Left lung (tissue), 10 donors: ENCODE results near the gene IGSF21. TPM values are rescaled to one million over a fixed set of nuclear protein-coding genes. Genes with fewer than 3 reads are reported as not detected.

Experiments
- ATAC-seq: fragments of 200-7000 bp; cut with Tn5 transposase; one replicate; pipeline ENCODE4 v1.9.1; 2020; ENCODE audit warnings: moderate library complexity
- DNase-seq, 4 donors: peaks; one replicate each; pipeline ENCODE4 v3.0.0-alpha.2; 2013 to 2020
- H3K27ac ChIP-seq, 2 donors: fragments of 200-600 bp; sonication (generic) in 1 of 2; one replicate each; pipeline versions ENCODE4 v1.5.0 to v1.8.0; 2020 to 2021
- H3K27me3 ChIP-seq, 2 donors: fragments of 200-600 bp; sonication (generic) in 1 of 2; one replicate each; pipeline versions ENCODE4 v1.5.0 to v1.8.0; 2020 to 2021
- H3K36me3 ChIP-seq, 2 donors: fragments of 200-600 bp; sonication (generic) in 1 of 2; one replicate each; pipeline versions ENCODE4 v1.5.0 to v1.8.0; 2020 to 2021
- H3K4me1 ChIP-seq, 2 donors: fragments of 200-600 bp; one replicate each; pipeline ENCODE4 v1.8.0; 2021
- H3K4me3 ChIP-seq, 2 donors: fragments of 200-600 bp; sonication (generic) in 1 of 2; one replicate each; pipeline versions ENCODE4 v1.5.0 to v1.8.0; 2020 to 2021; ENCODE audit warnings: mild to moderate bottlenecking in 1 of 2
- H3K9me3 ChIP-seq, 2 donors: fragments of 200-600 bp; sonication (generic) in 1 of 2; one replicate each; pipeline versions ENCODE4 v1.5.0 to v1.8.0; 2020 to 2021
- CTCF ChIP-seq, 2 donors: fragments of 200-600 bp; sonication (generic) in 1 of 2; IDR thresholded peaks; one replicate each; pipeline versions ENCODE4 v1.5.0 to v1.8.0; 2021; ENCODE audit warnings: antibody characterized with exemption in 2 of 2
- intact Hi-C, 2 donors: fragments of 100-400 bp; cut with DNase I; formaldehyde crosslinking; loops; one replicate each; pipeline versions ENCODE4 v1.11.2 to v1.14.2; 2022
- polyA plus RNA-seq, 6 donors: library from polyadenylated mRNA; unstranded; fragments of 120-200 nt; gene quantifications; one replicate each; pipeline ENCODE4 v1.2.1, GENCODE V29; 2013; ENCODE audit not compliant: insufficient read length in 6 of 6
- total RNA-seq, 2 donors: library from RNA; stranded (reverse); fragmentation: NEBNext Ultra II Directional; extraction: Animal tissue kit (Norgen Biotek cat#: 25700); gene quantifications; one replicate each; pipeline ENCODE4 v1.2.1, GENCODE V29; 2021
- donor health status: DM: no; HTN: yes; CAD: no.
- donor health status: DM: no; HTN: no; CAD: no.

Gene IGSF21
- total and polyA plus RNA-seq, 8 donors: 0.14 to 1.2 (median 0.25) TPM; not detected in 2

GRCh38 chr1:18241891-18242290 lies 134.3 kb downstream of the IGSF21 start:
- DNase-seq (no peak), ATAC-seq (no peak)
- intact Hi-C loops: no loop called here
- H3K36me3 ChIP-seq: no peaks in the 10 kb centered on the region
- H3K27ac ChIP-seq: no peak overlapping the region
- peaks cover 0 to 45% of the 10 kb centered on the region in 2 donors for H3K27me3 ChIP-seq
- no peak for TF ChIP-seq CTCF (IDR thresholded peaks at IDR 0.05)
- no peak overlapping the region for H3K4me3 ChIP-seq
- no peaks in the 10 kb centered on the region for H3K4me1 ChIP-seq
- H3K9me3 ChIP-seq: no peaks in the 10 kb centered on the region

GRCh38 chr1:18243503-18244175 lies 136.0 kb downstream of the IGSF21 start:
- H3K36me3 ChIP-seq: no peaks in the 10 kb centered on the region
- H3K27me3 ChIP-seq: peaks cover 0 to 50% of the 10 kb centered on the region in 2 donors
- no peak overlapping the region for H3K27ac ChIP-seq
- no peaks in the 10 kb centered on the region for H3K9me3 ChIP-seq
- DNase-seq: no peak
- intact Hi-C loops: no loop called here
- TF ChIP-seq CTCF (IDR thresholded peaks at IDR 0.05): no peak
- H3K4me3 ChIP-seq: no peak overlapping the region
- H3K4me1 ChIP-seq: no peaks in the 10 kb centered on the region
- no peak for ATAC-seq

- no peak for TF ChIP-seq CTCF (IDR thresholded peaks at IDR 0.05)
- intact Hi-C loops: no loop called here
- ATAC-seq (no peak), DNase-seq (no peak)
- Histone ChIP-seq H3K27me3 (peaks cover 0 to 51% of the 10 kb centered on the region in 2 donors), H3K4me3 (no peak overlapping the region), H3K9me3 (no peaks in the 10 kb centered on the region), H3K27ac (no peak overlapping the region), H3K4me1 (no peaks in the 10 kb centered on the region), H3K36me3 (no peaks in the 10 kb centered on the region)
Observed at GRCh38 chr1:18244762-18245161, 137.2 kb downstream of the IGSF21 start.

GRCh38 chr1:18245647-18246046 lies 138.0 kb downstream of the IGSF21 start:
- Histone ChIP-seq H3K27ac (no peak overlapping the region), H3K27me3 (peaks cover 0 to 47% of the 10 kb centered on the region in 2 donors), H3K9me3 (no peaks in the 10 kb centered on the region), H3K36me3 (no peaks in the 10 kb centered on the region), H3K4me3 (no peak overlapping the region), H3K4me1 (no peaks in the 10 kb centered on the region)
- intact Hi-C loops: no loop called here
- ATAC-seq (no peak), DNase-seq (no peak)
- no peak for TF ChIP-seq CTCF (IDR thresholded peaks at IDR 0.05)

- intact Hi-C loops: no loop called here
- no peak for TF ChIP-seq CTCF (IDR thresholded peaks at IDR 0.05)
- Histone ChIP-seq H3K27me3 (peaks cover 0 to 45% of the 10 kb centered on the region in 2 donors), H3K9me3 (peaks cover 0 to 9% of the 10 kb centered on the region in 2 donors), H3K27ac (no peak overlapping the region), H3K36me3 (no peaks in the 10 kb centered on the region), H3K4me1 (no peaks in the 10 kb centered on the region), H3K4me3 (no peak overlapping the region)
- ATAC-seq (no peak), DNase-seq (no peak)
Observed at GRCh38 chr1:18246543-18246942, 138.9 kb downstream of the IGSF21 start.
